Measurements from ENCODE around the gene LARP4. TPM values are rescaled to one million over a fixed set of nuclear protein-coding genes. Genes with fewer than 3 reads are reported as not detected.
A peak's percentile ranks its signal among the peaks of the same experiment; 100 is the strongest.
"Not testable (repeated sequence)": the region's sequence is repeated elsewhere in the genome, so short reads cannot be mapped to it uniquely, and the experiment has no call there.

LARP4 gene
- total and polyA plus RNA-seq, 2 donors (not counting 1 experiment from before 2014, with no cell fraction given) = 33.9 TPM

GRCh38 chr12:50488801-50489200 lies 88.1 kb downstream of the LARP4 start:
- no peak for DNase-seq (ENCODE audit: low read depth in 2 of 2)
- H3K79me2 ChIP-seq (ENCODE audit: control insufficient read depth, insufficient read depth, low read length) = no peaks in the 10 kb centered on the region
- H3K36me3 ChIP-seq (ENCODE audit: control insufficient read depth, insufficient read depth, low read length) = no peaks in the 10 kb centered on the region
- H3K4me2 ChIP-seq (ENCODE audit: extremely low read depth, insufficient read depth, low read length) = no peak overlapping the region
- no peak overlapping the region for H2AFZ ChIP-seq (ENCODE audit: low read length)
- no peaks in the 10 kb centered on the region for H3K27me3 ChIP-seq (ENCODE audit: control insufficient read depth, insufficient read depth, low read length)
- H3K9me3 ChIP-seq (ENCODE audit: control insufficient read depth, insufficient read depth, low read depth, low read length) = no peaks in the 10 kb centered on the region
- TF ChIP-seq EZH2 (IDR thresholded peaks at IDR 0.05; ENCODE audit: low read length, missing control alignments) = no peak
- no peak overlapping the region for H3K4me3 ChIP-seq (replicated peaks in 1 of 4; ENCODE audit: control extremely low read depth in 1 of 4, insufficient read depth in 1 of 4, low read depth in 3 of 4, low read length in 4 of 4)
- H3K27ac ChIP-seq (ENCODE audit: insufficient read depth, low read length) = no peak overlapping the region
- no peak overlapping the region for H3K9ac ChIP-seq (ENCODE audit: insufficient read depth, low read length)
- H3K4me1 ChIP-seq (ENCODE audit: control insufficient read depth, extremely low read depth, insufficient read depth, low read length) = no peaks in the 10 kb centered on the region
- no peaks in the 10 kb centered on the region for H4K20me1 ChIP-seq (ENCODE audit: control insufficient read depth, extremely low read depth, insufficient read depth, low read length)

GRCh38 chr12:50498119-50498518 lies 97.4 kb downstream of the LARP4 start:
- H3K4me1 ChIP-seq (ENCODE audit: control insufficient read depth, extremely low read depth, insufficient read depth, low read length); H3K27ac ChIP-seq (ENCODE audit: insufficient read depth, low read length); H3K9ac ChIP-seq (ENCODE audit: insufficient read depth, low read length); H2AFZ ChIP-seq (ENCODE audit: low read length); H3K4me2 ChIP-seq (ENCODE audit: extremely low read depth, insufficient read depth, low read length); H3K9me3 ChIP-seq (ENCODE audit: control insufficient read depth, insufficient read depth, low read depth, low read length); H4K20me1 ChIP-seq (ENCODE audit: control insufficient read depth, extremely low read depth, insufficient read depth, low read length); H3K36me3 ChIP-seq (ENCODE audit: control insufficient read depth, insufficient read depth, low read length); H3K79me2 ChIP-seq (ENCODE audit: control insufficient read depth, insufficient read depth, low read length); H3K27me3 ChIP-seq (ENCODE audit: control insufficient read depth, insufficient read depth, low read length); H3K4me3 ChIP-seq (replicated peaks in 1 of 4; ENCODE audit: control extremely low read depth in 1 of 4, insufficient read depth in 1 of 4, low read depth in 3 of 4, low read length in 4 of 4): not testable (repeated sequence)
- peak; percentile 18 to 23 for DNase-seq (ENCODE audit: low read depth in 2 of 2)

GRCh38 chr12:50504798-50505674 lies 104.4 kb downstream of the LARP4 start, which contains the start of gene DIP2B:
DIP2B (plus strand) TSS chr12:50504985; CDS start chr12:50505141, 156 bp downstream.
- Histone ChIP-seq H3K9me3 (ENCODE audit: control insufficient read depth, insufficient read depth, low read depth, low read length) (no peaks in the 10 kb centered on the region), H4K20me1 (ENCODE audit: control insufficient read depth, extremely low read depth, insufficient read depth, low read length) (no peaks in the 10 kb centered on the region), H3K4me2 (ENCODE audit: extremely low read depth, insufficient read depth, low read length) (peak within 1 kb of the TSS; percentile 94), H3K9ac (ENCODE audit: insufficient read depth, low read length) (peak within 1 kb of the TSS; percentile 83), H3K36me3 (ENCODE audit: control insufficient read depth, insufficient read depth, low read length) (no peaks in the 10 kb centered on the region), H3K27ac (ENCODE audit: insufficient read depth, low read length) (peak within 1 kb of the TSS; percentile 80), H3K4me3 (replicated peaks in 1 of 4; ENCODE audit: control extremely low read depth in 1 of 4, insufficient read depth in 1 of 4, low read depth in 3 of 4, low read length in 4 of 4) (peak within 1 kb of the TSS; percentile 73 to 91 (median 86)), H2AFZ (ENCODE audit: low read length) (peak within 1 kb of the TSS; percentile 99), H3K79me2 (ENCODE audit: control insufficient read depth, insufficient read depth, low read length) (peaks cover 32% of the 10 kb centered on the region), H3K4me1 (ENCODE audit: control insufficient read depth, extremely low read depth, insufficient read depth, low read length) (no peaks in the 10 kb centered on the region), H3K27me3 (ENCODE audit: control insufficient read depth, insufficient read depth, low read length) (no peaks in the 10 kb centered on the region)
- TF ChIP-seq EZH2 (IDR thresholded peaks at IDR 0.05; ENCODE audit: low read length, missing control alignments) = no peak
- TF ChIP-seq, protein P1, sequence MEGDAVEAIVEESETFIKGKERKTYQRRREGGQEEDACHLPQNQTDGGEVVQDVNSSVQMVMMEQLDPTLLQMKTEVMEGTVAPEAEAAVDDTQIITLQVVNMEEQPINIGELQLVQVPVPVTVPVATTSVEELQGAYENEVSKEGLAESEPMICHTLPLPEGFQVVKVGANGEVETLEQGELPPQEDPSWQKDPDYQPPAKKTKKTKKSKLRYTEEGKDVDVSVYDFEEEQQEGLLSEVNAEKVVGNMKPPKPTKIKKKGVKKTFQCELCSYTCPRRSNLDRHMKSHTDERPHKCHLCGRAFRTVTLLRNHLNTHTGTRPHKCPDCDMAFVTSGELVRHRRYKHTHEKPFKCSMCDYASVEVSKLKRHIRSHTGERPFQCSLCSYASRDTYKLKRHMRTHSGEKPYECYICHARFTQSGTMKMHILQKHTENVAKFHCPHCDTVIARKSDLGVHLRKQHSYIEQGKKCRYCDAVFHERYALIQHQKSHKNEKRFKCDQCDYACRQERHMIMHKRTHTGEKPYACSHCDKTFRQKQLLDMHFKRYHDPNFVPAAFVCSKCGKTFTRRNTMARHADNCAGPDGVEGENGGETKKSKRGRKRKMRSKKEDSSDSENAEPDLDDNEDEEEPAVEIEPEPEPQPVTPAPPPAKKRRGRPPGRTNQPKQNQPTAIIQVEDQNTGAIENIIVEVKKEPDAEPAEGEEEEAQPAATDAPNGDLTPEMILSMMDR (conservative IDR thresholded peaks at IDR 0.05 in 1 of 2, IDR thresholded peaks at IDR 0.05 in 1 of 2; ENCODE audit: low read depth in 1 of 2, low read length in 2 of 2) = peak; percentile 80 to 89
- peak; percentile 82 to 89 for DNase-seq (ENCODE audit: low read depth in 2 of 2)
